Fibroblast of the aortic adventitia (primary cell): ENCODE results near the gene SERPING1. TPM values are rescaled to one million over a fixed set of nuclear protein-coding genes. Genes with fewer than 3 reads are reported as not detected.

Source experiments
- DNase-seq: peaks from one replicate; pipeline ENCODE4 v3.0.0-alpha.2; 2010; ENCODE audit warnings: low read depth
- H3K4me3 ChIP-seq: 2 replicates; pipeline ENCODE4 v1.5.1; 2011; ENCODE audit warnings: low read depth, mild to moderate bottlenecking, control low read depth, low read length, moderate library complexity
- small RNA-seq: library from RNA; depleted of rRNA; stranded (forward); fragments of <200 nt; gene quantifications from one replicate; pipeline ENCODE3, GENCODE V24; 2012
- total RNA-seq: library from RNA; depleted of rRNA; stranded (reverse); fragments of >200 nt; gene quantifications from 2 replicates; pipeline ENCODE4 v1.2.3, GENCODE V29; 2012; ENCODE audit warnings: low replicate concordance
- TF ChIP-seq, protein P1 (sequence below): IDR thresholded peaks from 2 replicates; pipeline ENCODE4 v1.5.1; 2011; ENCODE audit warnings: mild to moderate bottlenecking, low read length, control low read depth, inconsistent platforms; ENCODE audit not compliant: insufficient read depth

SERPING1 gene
- total RNA-seq, 1 donor: 64.9 TPM

DNA sequence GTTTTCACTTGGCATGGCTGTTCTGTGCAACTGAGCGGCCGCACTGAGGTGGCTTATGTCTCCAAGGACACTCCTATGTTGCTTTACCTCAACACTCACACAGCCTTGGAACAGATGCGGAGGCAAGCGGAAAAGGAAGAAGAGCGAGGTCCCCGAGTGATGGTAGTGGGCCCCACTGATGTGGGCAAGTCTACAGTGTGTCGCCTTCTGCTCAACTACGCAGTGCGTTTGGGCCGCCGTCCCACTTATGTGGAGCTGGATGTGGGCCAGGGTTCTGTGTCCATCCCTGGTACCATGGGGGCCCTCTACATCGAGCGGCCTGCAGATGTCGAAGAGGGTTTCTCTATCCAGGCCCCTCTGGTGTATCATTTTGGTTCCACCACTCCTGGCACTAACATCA, 62.2 kb downstream of the SERPING1 start:
- TF ChIP-seq, protein P1, sequence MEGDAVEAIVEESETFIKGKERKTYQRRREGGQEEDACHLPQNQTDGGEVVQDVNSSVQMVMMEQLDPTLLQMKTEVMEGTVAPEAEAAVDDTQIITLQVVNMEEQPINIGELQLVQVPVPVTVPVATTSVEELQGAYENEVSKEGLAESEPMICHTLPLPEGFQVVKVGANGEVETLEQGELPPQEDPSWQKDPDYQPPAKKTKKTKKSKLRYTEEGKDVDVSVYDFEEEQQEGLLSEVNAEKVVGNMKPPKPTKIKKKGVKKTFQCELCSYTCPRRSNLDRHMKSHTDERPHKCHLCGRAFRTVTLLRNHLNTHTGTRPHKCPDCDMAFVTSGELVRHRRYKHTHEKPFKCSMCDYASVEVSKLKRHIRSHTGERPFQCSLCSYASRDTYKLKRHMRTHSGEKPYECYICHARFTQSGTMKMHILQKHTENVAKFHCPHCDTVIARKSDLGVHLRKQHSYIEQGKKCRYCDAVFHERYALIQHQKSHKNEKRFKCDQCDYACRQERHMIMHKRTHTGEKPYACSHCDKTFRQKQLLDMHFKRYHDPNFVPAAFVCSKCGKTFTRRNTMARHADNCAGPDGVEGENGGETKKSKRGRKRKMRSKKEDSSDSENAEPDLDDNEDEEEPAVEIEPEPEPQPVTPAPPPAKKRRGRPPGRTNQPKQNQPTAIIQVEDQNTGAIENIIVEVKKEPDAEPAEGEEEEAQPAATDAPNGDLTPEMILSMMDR: no peak
- H3K4me3 ChIP-seq: no peak overlapping the region
- DNase-seq: no peak

- TF ChIP-seq, protein P1: no peak
- no peak for DNase-seq
- H3K4me3 ChIP-seq: no peak overlapping the region
Observed at GRCh38 chr11:57662893-57663292, 65.4 kb downstream of the SERPING1 start.

DNA sequence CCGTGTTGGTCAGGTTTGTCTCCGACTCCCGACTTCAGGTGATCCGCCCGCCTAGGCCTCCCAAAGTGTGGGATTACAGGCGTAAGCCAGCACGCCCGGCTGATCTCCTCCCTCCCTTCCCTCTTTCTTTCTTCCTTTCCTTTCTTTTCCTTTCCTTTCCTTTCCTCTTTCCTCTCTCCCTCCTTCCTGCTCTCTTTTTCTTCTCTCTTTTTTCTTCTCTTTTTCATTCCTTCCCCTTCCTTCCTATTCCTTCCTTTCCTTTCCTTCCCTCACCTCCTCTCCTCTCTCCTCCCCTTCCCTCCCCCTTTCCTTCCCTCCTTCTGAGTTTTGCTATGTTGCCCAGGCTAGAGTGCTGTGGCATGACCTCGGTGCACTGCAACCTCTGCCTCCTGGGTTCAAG, 66.5 kb downstream of the SERPING1 start:
- DNase-seq: no peak
- H3K4me3 ChIP-seq: no peak overlapping the region
- TF ChIP-seq, protein P1: no peak

Small RNAs within 50 kb of the gene (small RNA-seq; reads per million reads assigned to genes)
- 2,491 reads per million, percentile 100 among the genes with 10 or more reads in this experiment for gene MIR130A

Other genes with a start within 250 kb of the SERPING1 start
- gene PRG3, start 216.5 kb upstream of the SERPING1 start, total RNA-seq: not detected in 2 replicates
- gene PRG2, start 207.0 kb upstream of the SERPING1 start, total RNA-seq: not detected in 2 replicates
- 44.3 and 74.3 TPM in 2 replicates for gene SLC43A3, start 170.6 kb upstream of the SERPING1 start, total RNA-seq
- gene RTN4RL2, start 137.2 kb upstream of the SERPING1 start, total RNA-seq: 0.09 and 0.90 TPM in 2 replicates
- 11.4 and 15.3 TPM in 2 replicates for gene SLC43A1, start 82.0 kb upstream of the SERPING1 start, total RNA-seq
- gene TIMM10, start 66.9 kb upstream of the SERPING1 start, total RNA-seq: 32.1 and 77.5 TPM in 2 replicates
- gene SMTNL1, start 60.1 kb upstream of the SERPING1 start, total RNA-seq: not detected in 2 replicates
- gene UBE2L6, start 30.0 kb upstream of the SERPING1 start, total RNA-seq: 30.6 and 41.1 TPM in 2 replicates
- gene YPEL4, start 52.2 kb downstream of the SERPING1 start, total RNA-seq: 1.4 and 1.7 TPM in 2 replicates
- 12.6 and 16.2 TPM in 2 replicates for gene CLP1, start 60.1 kb downstream of the SERPING1 start, total RNA-seq
- gene ZDHHC5, start 70.4 kb downstream of the SERPING1 start, total RNA-seq: 30.0 and 49.6 TPM in 2 replicates
- 2.6 and 16.9 TPM in 2 replicates for gene MED19, start 114.5 kb downstream of the SERPING1 start, total RNA-seq
- gene TMX2, start 114.9 kb downstream of the SERPING1 start, total RNA-seq: 46.9 and 66.6 TPM in 2 replicates
- 63.4 and 139 TPM in 2 replicates for gene SELENOH, start 143.8 kb downstream of the SERPING1 start, total RNA-seq
- gene BTBD18, start 154.1 kb downstream of the SERPING1 start, total RNA-seq: 0.09 TPM in 1 of 2 replicates, not detected in the other
- 83.1 and 169 TPM in 2 replicates for gene CTNND1, start 164.1 kb downstream of the SERPING1 start, total RNA-seq